HG03442 (cell line): Measurements from ENCODE around the gene DUOX2.
"Not testable (repeated sequence)": the region's sequence is repeated elsewhere in the genome, so short reads cannot be mapped to it uniquely, and the experiment has no call there.

Experiments used
- ATAC-seq: cut with Tn5 transposase; IDR thresholded peaks from one replicate; pipeline ENCODE4 v1.9.1; 2021; ENCODE audit warnings: mild to moderate bottlenecking, moderate library complexity; ENCODE audit not compliant: unreplicated experiment

The DUOX2 gene

DNA sequence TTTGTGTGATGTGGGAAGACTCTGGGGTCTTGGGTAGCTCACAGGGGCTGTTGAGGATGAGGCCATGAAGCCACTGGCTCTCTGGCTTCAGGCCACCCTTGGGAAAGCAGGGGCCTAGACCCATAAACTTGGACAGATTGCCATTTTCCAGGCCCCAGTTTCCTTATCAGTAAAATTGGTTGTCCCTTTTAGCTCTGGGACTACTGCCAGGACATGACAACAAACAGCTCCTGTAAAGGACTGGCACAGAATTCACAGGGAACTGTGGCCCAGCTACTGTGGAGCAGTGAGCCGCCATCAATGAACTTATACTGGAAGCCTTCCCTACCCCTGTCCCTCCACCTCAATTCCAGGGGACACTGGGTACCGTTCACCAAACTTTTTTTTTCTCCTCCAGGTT is 36.6 kb downstream of the DUOX2 start:
- ATAC-seq, result not testable (repeated sequence)

- not testable (repeated sequence) for ATAC-seq
Measured at GRCh38 chr15:45075440-45076320, 38.3 kb downstream of the DUOX2 start.

DNA sequence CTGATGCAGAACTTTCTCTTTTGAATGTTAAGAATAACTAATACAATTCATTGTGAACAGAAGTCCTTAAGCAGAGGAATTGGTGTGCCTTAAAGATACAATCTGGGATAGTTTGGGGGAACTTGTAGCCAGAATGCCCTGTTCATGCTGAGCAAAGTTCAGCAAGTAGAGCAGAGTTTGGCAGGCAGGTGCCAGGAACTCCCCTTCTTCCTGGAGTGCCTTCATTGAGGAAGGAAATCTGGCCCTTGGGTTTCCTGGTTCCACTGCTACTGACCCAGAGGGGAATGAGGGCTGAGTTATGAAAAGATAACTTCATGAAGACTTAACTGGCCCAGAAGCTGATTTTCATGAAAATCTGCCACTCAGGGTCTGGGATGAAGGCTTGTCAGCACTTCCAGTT is 40.4 kb downstream of the DUOX2 start:
- ATAC-seq, result not testable (repeated sequence)

- ATAC-seq, result not testable (repeated sequence)
Measured at GRCh38 chr15:45069942-45070360, 44.0 kb downstream of the DUOX2 start.

DNA sequence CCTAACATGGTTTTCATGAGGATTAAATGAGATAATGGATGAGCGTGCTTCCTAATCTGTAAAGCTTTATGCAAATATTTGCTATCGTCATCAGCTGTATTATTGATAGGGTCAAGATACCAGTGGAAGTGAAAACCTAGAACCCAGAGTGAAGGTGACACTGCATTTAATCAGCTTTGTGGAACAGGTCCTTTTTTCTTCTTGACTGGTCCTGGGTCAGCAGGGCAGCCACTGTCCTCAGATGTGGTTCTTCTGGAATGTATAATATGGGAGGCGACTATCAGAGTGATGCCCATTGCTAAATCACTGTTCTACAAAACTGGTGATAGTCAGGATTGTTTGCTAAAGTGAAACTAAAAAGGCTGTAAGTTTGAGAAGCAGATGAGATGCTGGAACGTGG is 49.6 kb downstream of the DUOX2 start:
- no peak for ATAC-seq

DNA sequence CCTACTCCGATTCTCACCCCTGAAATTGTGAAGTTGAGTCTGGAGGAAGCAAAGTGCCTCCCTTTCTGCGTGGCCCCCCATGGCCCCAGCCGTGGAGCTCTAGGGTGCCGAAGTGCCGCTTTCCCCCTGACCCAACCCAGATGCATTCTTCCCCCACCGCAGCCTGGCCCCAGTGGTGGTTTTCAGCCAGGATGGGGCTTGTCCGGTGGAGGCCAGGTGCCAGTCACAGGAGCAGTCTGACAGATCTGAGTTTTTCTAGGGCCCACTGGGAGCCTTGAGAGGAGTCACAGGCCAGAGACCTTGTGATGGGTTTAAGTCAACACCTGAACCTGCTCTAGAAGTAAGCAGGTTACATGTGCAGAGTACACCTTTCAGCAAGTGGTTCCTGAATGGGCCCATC is 51.7 kb downstream of the DUOX2 start:
- not testable (repeated sequence) for ATAC-seq

GRCh38 chr15:45058690-45059675 is 55.0 kb downstream of the DUOX2 start:
- ATAC-seq, result not testable (repeated sequence)

DNA sequence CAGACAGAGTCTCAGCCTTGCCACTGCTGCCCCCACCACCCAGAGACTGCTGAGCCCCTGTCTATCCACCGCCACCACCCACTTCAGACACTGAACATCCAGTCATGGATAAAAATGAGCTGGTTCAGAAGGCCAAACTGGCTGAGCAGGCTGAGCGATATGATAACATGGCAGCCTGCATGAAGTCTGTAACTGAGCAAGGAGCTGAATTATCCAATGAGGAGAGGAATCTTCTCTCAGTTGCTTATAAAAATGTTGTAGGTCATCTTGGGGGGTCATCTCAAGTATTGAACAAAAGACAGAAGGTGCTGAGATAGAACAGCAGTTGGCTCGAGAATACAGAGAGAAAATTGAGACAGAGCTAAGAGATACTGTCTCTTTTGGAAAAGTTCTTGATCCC is 61.3 kb downstream of the DUOX2 start:
- not testable (repeated sequence) for ATAC-seq

GRCh38 chr15:45050587-45050986 is 63.4 kb downstream of the DUOX2 start:
- ATAC-seq, result no peak

GRCh38 chr15:45048794-45049631 is 65.0 kb downstream of the DUOX2 start:
- ATAC-seq, result peak; percentile 56

- not testable (repeated sequence) for ATAC-seq
Measured at GRCh38 chr15:45048449-45048793, 65.6 kb downstream of the DUOX2 start.

DNA sequence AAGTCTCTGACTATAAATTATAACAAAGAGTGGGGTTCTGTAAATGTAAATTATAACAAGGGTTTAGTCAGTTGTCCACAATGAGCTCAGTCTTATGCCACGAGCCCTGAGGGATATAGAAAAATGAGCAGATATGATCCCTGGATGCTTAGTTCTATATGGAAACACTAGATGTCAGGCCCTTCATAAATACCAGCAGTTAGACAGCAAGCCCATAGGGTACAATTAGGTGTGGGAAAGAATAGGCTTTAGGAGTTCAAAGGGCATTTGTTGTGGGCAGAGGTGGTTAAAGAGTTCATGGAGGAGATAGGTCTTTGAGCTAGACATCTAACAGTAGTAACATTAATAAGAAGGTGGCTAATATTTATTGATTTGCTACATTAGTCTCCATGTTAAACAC is 69.7 kb downstream of the DUOX2 start:
- not testable (repeated sequence) for ATAC-seq

DNA sequence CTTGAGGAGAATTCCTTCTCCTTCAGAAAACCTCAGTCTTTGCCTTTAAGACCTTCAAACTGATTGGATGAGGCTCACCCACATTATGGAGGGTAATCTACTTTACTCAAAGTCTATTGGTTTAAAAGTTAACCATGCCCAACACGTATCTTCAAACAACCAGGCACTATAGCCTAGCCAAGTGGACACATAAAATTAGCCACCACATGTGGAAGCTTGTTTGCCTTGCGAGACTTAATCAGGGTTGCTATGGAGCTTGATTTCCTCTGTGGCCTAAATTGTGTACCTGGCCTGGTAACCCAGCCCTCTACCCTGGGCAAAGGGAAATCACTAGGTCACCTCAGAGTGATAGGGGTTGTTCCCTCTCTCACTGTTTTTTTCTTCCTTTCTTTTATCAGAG is 71.1 kb downstream of the DUOX2 start:
- not testable (repeated sequence) for ATAC-seq
